T-helper 1 cell (primary cell): ENCODE measurements around the gene PPFIA4.
"Not testable (repeated sequence)": the region's sequence is repeated elsewhere in the genome, so short reads cannot be mapped to it uniquely, and the experiment has no call there.

Source experiments
- DNase-seq, 5 donors: peaks; one replicate each; pipeline ENCODE4 v3.0.0-alpha.2; 2012 to 2020
- total RNA-seq, 4 donors: gene quantifications; one replicate each; lab custom pipeline; 2026; lab: John Stamatoyannopoulos, UW

Gene PPFIA4
- total RNA-seq: 1.1 to 2.1 (median 1.6) reads per million in 4 donors

- DNase-seq: peak; percentile 74 to 87 (median 79)
Observed at GRCh38 chr1:203026031-203026665, at the start of gene PPFIA4. Gene PPFIA4, plus strand, starts transcription at chr1:203026491. Its CDS starts 12,518 bp downstream, at chr1:203039009.

DNA sequence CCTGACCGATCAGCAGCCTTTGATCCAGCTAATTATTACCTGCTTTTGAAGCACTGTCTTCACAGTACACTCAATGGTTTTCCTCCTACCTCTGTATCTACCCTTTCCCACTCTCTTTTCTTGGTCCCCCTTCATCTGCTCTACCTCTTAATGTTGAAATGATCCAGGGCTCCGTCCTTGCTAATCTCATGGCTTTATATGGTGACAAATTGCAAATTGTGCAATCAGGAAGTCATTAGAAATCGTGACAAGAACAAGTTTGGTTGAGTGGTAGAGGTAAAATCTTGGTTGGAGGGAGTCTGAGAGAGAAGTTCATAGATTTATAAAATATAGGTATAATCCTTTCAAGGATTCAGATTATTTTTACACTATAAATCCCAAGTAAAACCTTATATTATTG is 49.7 kb upstream of the PPFIA4 start:
- no peak for DNase-seq

DNA sequence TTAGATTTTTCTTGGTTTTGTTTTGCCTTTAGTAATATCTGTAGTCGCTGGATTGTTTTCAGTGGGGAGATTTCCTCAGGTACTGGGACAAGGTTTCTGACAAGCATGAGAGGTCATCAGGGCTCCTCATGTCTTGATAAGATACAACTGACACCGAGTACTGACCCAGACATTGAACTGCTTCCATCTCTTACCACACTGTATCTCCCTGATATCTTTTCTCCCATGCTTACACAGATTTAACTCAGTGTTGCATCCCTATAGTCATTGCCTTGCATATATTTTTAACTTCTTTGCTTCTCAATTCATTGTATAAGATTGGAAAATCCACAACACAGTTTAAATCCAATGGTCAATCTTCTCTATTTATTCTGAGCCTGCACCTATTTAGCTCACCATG is 46.8 kb upstream of the PPFIA4 start:
- no peak for DNase-seq

DNA sequence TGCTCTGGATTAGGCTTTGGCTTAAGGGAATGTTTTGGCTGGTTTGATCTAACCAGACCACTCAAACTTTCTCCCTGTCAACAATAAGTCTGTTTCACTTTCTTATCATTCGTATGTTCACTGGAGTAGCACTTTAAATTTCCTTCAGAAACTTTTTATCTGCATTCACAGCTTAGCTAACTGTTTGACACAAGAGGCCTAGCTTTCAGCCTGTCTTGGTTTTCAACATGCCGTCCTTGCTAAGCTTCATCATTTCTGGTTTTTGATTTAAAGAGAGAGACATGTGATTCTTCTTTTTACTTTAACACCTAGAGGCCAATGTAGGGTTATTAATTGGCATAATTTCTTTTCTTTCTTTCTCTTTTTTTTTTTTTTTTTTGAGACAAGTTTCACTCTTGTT is 44.4 kb upstream of the PPFIA4 start:
- no peak for DNase-seq

DNA sequence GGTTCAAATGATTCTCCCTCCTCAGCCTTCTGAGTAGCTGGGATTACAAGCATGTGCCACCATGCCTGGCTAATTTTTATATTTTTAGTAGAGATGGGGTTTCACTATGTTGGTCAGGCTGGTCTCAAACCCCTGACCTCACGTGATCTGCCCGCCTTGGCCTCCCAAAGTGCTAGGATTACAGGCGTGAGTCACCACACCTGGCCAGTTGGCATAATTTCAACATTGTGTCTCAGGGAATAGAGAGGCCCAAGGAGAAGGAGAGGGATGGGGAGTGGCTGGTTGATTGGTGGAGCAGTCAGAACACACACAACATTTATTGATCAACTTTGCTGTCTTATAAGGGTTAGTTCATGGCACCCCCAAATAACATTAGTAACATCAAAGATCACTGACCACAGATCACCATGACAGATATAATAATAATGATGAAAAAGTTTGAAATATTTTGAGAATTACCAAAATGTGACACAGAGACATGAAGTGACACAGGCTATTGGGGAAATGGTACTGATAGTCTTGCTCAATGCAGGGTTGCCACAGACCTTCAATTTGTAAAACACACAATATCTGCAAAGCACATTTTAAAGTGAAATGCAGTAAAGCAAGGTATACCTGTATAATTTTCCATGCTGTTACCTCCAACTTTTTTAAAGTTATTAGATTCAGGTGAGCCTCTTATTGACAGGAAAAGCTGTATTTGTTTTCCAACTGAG is 43.4 kb upstream of the PPFIA4 start:
- no peak for DNase-seq

GRCh38 chr1:202986120-202986519 is 40.2 kb upstream of the PPFIA4 start:
- DNase-seq: not testable (repeated sequence)

GRCh38 chr1:202987255-202987654 is 39.0 kb upstream of the PPFIA4 start:
- DNase-seq: no peak

DNA sequence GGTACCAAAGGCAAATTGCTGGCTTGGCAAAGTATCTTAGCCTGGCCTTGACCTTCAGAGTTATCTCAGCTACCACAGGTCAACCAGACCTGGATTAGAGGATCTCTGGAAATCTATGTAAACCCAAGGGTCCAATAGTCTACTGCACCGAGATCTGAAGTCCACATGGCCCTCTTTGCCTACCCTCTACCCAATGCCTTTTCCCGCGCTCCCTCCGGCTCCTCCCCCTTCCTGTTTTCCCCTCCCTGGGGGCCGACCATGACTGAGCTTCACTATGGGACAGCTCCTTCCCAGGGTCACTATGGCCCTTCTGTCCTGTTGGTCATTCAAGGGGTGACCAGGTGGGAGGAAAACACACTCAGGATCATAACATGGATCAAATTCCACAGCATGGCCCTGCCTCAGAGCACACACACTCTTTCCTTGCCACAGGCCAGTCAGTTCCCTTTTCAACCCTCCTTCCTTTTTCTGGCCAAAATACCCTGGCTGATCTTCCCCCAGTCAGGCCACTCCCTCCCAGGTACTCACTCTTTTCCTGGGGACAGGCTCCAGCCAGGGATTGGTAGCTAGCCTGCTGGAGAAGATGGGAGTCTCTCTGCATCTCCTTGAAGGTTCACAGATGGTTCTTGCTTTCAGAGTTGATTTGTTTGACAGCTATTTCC is 38.2 kb upstream of the PPFIA4 start:
- no peak for DNase-seq

GRCh38 chr1:202989879-202990278 is 36.4 kb upstream of the PPFIA4 start:
- no peak for DNase-seq

DNA sequence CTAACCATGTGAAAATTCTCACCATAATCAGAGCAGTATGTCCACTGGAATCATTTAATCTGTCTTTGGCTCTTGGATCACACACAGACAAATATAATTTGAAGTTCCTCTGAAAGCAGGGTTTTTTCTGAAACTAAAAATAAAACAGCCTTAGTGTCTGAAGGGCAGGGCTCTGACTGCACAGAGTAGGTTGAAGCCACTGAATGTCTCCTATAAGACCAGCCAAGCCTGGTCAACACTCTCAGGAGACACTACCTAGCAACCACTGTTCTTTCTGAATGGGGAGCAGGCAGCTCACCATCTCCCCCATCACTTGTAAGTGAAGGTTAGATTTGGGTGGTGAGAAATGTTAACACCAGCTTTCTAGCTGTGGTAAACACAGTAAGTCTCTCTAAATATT is 35.2 kb upstream of the PPFIA4 start:
- no peak for DNase-seq

DNA sequence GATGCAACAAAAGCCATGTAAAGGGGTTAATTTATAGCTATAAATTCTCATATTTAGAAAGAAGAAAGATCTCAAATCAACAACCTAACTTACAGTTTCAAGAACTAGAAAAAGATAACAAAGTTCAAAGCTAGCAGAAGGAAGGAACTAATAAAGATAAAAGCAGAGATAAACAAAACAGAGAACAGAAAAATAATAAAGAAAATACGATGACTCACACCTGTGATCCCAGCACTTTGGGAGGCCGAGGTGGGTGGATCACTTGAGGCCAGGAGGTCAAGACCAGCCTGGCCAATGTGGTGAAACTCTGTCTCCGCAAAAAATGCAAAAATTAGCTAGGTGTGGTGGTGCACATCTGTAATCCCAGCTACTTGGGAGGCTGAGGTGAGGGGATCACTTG is 31.5 kb upstream of the PPFIA4 start:
- DNase-seq: no peak

DNA sequence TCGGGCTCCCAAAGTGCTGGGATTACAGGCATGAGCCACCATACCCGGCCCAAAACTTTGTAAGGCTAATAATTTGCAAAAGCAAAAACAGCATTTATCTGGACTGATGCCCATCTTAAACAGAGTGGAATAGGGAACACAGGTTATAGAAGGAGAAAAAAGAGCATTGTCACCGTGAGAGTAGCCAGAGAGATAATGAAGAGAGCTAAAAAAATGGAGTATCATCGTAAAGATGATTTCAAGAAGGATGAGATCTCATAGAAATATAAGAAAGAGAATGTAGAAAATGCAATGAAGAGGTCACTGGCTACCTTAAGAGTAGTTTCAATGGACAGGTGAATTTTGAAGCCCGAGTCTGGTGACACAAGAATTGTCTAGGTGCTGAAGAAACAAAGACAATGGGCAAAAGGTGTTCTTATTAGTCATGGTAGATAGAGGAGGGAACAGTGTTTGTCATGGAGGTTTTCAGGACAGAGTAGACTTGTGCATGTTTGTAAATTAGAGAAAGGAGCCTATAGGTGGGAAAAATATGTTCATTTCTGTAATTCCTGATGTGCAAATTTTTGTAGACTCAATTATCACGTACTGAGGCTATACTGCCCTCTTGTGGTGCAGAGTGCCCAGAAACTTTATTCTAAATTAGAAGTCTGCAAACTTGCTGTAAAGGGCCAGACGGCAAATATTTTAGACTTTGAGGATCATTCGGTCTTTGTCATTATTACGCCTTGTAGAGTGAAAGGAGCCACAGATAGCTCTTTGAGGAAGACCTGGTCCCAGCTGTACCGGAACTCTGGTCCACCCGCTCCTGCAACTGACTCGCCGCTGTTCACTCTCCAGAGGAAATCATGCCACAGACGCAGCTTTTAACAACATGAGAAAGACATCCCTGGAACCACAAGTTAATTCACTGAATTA is 27.2 kb upstream of the PPFIA4 start:
- peak in 4 of 5 donors; percentile 32 to 64 (median 48) for DNase-seq

- no peak for DNase-seq
Observed at GRCh38 chr1:203000217-203000944, 25.9 kb upstream of the PPFIA4 start.

DNA sequence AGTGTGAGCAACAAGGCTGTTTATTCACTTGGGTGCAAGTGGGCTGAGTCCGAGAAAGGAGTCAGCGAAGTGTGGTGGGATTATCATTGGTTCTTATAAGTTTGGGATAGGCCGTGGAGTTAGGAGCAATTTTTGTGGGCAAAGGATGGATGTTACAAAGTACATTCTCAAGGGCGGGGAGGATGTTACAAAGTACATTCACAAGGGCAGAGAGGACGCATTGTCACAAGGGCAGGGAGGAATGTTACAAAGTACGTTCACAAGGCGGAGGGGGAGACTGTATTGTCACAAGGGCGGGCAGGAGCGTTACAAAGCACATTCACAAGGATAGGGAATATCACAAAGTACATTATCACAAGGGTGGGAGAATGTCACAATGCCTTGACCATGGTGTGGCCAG is 24.3 kb upstream of the PPFIA4 start:
- DNase-seq: no peak

DNA sequence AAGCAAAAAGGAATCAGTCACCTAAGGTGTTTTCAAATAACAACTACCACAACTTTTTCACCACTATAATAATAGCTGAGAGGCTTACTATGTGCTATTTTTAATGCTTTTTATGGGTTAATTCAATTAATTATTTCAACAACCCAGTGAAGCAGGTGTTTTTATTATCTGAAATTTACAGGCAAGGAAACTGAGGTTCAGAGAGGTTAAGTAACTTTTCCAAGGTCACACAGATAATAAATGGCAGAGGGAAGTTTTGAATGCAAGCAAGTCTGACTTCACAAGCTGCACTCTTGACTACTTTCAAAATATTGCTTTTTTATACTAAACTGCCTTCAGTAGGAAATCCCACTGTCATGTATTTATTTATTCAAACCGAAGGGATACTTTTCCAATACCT is 23.3 kb upstream of the PPFIA4 start:
- no peak for DNase-seq

GRCh38 chr1:203005395-203006142 is 20.7 kb upstream of the PPFIA4 start:
- DNase-seq: not testable (repeated sequence)

- DNase-seq: peak; percentile 85 to 97 (median 92)
Observed at GRCh38 chr1:203006948-203007871, 19.1 kb upstream of the PPFIA4 start, which contains the start of gene TMEM183A. Gene TMEM183A, plus strand, starts transcription at chr1:203007374. Its CDS starts 92 bp downstream, at chr1:203007466.

DNA sequence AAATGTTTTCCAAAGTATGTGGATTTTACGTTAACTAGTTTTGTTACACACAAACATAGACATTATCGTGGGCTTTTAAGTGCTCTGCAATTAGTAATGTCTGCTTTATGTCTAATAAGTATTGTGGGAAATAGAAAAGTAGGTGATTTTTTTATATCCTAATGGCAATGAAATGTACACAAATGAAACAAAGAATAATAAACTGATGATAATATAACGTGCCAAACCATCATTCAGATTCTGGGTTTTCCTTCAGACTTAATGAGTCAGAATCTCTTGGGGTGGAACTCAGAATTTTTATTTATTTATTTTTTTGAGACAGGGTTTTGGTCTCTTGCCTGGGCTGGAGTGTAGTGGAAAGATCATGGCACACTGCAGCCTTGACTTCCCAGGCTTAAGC is 17.1 kb upstream of the PPFIA4 start:
- DNase-seq: no peak

- DNase-seq: no peak
Observed at GRCh38 chr1:203011582-203011981, 14.7 kb upstream of the PPFIA4 start.

GRCh38 chr1:203017061-203017460 is 9.2 kb upstream of the PPFIA4 start:
- no peak for DNase-seq
